Subcutaneous adipose tissue (tissue), 4 donors: ENCODE results near the gene STAB2. TPM values are rescaled to one million over a fixed set of nuclear protein-coding genes. Genes with fewer than 3 reads are reported as not detected.

Experiments
- total RNA-seq, 4 donors: library from RNA; depleted of rRNA; stranded (reverse); fragments of >200 nt; gene quantifications; one replicate each; pipeline ENCODE4 v1.1.0, GENCODE V29; 2016
- TF ChIP-seq, protein P1 (sequence below): fragments of 450-650 bp; IDR thresholded peaks from one replicate; pipeline ENCODE4 v1.5.1; 2016; ENCODE audit warnings: low read depth, mild to moderate bottlenecking, control low read depth, antibody characterized with exemption, moderate library complexity

STAB2 gene, protein sequence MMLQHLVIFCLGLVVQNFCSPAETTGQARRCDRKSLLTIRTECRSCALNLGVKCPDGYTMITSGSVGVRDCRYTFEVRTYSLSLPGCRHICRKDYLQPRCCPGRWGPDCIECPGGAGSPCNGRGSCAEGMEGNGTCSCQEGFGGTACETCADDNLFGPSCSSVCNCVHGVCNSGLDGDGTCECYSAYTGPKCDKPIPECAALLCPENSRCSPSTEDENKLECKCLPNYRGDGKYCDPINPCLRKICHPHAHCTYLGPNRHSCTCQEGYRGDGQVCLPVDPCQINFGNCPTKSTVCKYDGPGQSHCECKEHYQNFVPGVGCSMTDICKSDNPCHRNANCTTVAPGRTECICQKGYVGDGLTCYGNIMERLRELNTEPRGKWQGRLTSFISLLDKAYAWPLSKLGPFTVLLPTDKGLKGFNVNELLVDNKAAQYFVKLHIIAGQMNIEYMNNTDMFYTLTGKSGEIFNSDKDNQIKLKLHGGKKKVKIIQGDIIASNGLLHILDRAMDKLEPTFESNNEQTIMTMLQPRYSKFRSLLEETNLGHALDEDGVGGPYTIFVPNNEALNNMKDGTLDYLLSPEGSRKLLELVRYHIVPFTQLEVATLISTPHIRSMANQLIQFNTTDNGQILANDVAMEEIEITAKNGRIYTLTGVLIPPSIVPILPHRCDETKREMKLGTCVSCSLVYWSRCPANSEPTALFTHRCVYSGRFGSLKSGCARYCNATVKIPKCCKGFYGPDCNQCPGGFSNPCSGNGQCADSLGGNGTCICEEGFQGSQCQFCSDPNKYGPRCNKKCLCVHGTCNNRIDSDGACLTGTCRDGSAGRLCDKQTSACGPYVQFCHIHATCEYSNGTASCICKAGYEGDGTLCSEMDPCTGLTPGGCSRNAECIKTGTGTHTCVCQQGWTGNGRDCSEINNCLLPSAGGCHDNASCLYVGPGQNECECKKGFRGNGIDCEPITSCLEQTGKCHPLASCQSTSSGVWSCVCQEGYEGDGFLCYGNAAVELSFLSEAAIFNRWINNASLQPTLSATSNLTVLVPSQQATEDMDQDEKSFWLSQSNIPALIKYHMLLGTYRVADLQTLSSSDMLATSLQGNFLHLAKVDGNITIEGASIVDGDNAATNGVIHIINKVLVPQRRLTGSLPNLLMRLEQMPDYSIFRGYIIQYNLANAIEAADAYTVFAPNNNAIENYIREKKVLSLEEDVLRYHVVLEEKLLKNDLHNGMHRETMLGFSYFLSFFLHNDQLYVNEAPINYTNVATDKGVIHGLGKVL (N-terminal part only)
- 1 to 10 TPM in 1 of 4 donors, under 1 TPM in 2, not detected in 1; under 0.01 to 1.5 (median 0.16) TPM for total RNA-seq

- TF ChIP-seq, protein P1, sequence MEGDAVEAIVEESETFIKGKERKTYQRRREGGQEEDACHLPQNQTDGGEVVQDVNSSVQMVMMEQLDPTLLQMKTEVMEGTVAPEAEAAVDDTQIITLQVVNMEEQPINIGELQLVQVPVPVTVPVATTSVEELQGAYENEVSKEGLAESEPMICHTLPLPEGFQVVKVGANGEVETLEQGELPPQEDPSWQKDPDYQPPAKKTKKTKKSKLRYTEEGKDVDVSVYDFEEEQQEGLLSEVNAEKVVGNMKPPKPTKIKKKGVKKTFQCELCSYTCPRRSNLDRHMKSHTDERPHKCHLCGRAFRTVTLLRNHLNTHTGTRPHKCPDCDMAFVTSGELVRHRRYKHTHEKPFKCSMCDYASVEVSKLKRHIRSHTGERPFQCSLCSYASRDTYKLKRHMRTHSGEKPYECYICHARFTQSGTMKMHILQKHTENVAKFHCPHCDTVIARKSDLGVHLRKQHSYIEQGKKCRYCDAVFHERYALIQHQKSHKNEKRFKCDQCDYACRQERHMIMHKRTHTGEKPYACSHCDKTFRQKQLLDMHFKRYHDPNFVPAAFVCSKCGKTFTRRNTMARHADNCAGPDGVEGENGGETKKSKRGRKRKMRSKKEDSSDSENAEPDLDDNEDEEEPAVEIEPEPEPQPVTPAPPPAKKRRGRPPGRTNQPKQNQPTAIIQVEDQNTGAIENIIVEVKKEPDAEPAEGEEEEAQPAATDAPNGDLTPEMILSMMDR, result no peak
Measured at GRCh38 chr12:103586791-103587370, at the start of gene STAB2. TSS of gene STAB2 (plus strand) at chr12:103587273. CDS start at chr12:103587477, 204 bp downstream.

GRCh38 chr12:103538397-103538796 is 48.7 kb upstream of the STAB2 start:
- TF ChIP-seq, protein P1, result no peak

GRCh38 chr12:103540319-103540718 is 46.8 kb upstream of the STAB2 start:
- TF ChIP-seq, protein P1, result no peak

- TF ChIP-seq, protein P1, result no peak
Measured at GRCh38 chr12:103542078-103542477, 45.0 kb upstream of the STAB2 start.

DNA sequence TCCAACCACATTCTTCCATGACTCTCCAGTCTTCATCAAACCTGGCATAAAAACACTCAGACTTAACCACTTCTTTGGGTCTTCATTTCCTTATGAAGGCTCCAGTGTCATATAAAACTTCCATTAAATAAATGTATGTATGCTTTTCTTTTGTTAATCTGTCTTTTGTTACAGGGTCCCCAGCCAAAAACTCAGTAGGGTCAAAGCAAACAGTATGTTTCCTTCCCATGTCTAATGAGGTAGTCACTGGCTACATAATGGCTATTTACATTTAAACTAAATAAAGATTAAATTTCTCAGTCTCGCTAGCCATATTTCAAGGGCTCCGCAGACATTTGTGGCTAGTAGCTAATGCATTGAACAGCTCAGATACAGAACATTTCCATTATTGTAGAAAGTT is 40.1 kb upstream of the STAB2 start:
- TF ChIP-seq, protein P1, result no peak

DNA sequence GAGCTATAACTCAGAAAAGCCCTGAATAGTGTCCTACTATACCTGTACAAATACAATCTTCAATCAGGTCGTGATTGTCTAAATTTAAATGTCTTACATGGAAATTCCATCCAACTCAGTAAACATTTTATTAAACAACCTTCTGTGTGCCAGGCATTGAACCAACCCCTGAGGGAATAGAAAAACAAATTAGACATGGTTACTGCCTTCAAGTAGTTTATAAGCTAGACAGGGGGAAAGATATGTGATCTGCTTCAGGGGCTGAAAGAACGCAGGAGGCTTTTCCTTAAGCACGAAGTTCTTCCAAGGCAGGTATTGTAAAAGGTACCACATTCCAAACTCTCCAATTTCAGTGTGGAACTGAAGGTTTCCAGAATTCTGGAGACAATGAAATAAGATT is 39.7 kb upstream of the STAB2 start:
- TF ChIP-seq, protein P1, result no peak
